Heart left ventricle (tissue), 16 donors: Measurements from ENCODE around the gene ABCA5. TPM values are rescaled to one million over a fixed set of nuclear protein-coding genes. Genes with fewer than 3 reads are reported as not detected.

Experiments
- ATAC-seq, 4 donors: fragments of 200-7000 bp; cut with Tn5 transposase; one replicate each; pipeline ENCODE4 v1.9.1; 2020 to 2022; ENCODE audit warnings: moderate library complexity in 4 of 4, mild to moderate bottlenecking in 3 of 4, moderate number of reproducible peaks in 1 of 4
- DNase-seq, 5 donors: peaks; one replicate each; pipeline ENCODE4 v3.0.0-alpha.2; 2020
- H3K27ac ChIP-seq, 12 donors: fragments of 200-600 bp; sonication (generic) in 4 of 12; one replicate each; pipeline versions ENCODE4 v1.5.0 to v1.8.0; 2016 to 2022; ENCODE audit warnings: mild to moderate bottlenecking in 2 of 12
- H3K27me3 ChIP-seq, 9 donors: fragments of 200-600 bp; sonication (generic) in 2 of 9; one replicate each; pipeline versions ENCODE4 v1.5.1 to v1.8.0; 2016 to 2022; ENCODE audit warnings: mild to moderate bottlenecking in 3 of 9
- H3K36me3 ChIP-seq, 9 donors: fragments of 200-600 bp; sonication (generic) in 2 of 9; one replicate each; pipeline versions ENCODE4 v1.5.0 to v1.8.0; 2018 to 2022; ENCODE audit warnings: mild to moderate bottlenecking in 2 of 9
- H3K4me1 ChIP-seq, 12 donors: fragments of 200-600 bp; sonication (generic) in 4 of 12; one replicate each; pipeline versions ENCODE4 v1.5.0 to v1.8.0; 2016 to 2022; ENCODE audit warnings: mild to moderate bottlenecking in 3 of 12
- H3K4me3 ChIP-seq, 12 donors: fragments of 200-600 bp; sonication (generic) in 4 of 12; one replicate each; pipeline versions ENCODE4 v1.5.0 to v1.8.0; 2017 to 2022; ENCODE audit warnings: mild to moderate bottlenecking in 9 of 12, moderate library complexity in 4 of 12
- H3K9me3 ChIP-seq, 12 donors: fragments of 200-600 bp; sonication (generic) in 4 of 12; one replicate each; pipeline versions ENCODE4 v1.5.0 to v1.8.0; 2016 to 2022; ENCODE audit warnings: mild to moderate bottlenecking in 1 of 12
- CTCF ChIP-seq, 12 donors: fragments of 200-600 bp; sonication (generic) in 4 of 12; IDR thresholded peaks; one replicate each; pipeline versions ENCODE4 v1.5.0 to v1.8.0; 2018 to 2022; ENCODE audit warnings: antibody characterized with exemption in 12 of 12, mild to moderate bottlenecking in 5 of 12
- POLR2A ChIP-seq, 2 donors: fragments of 450-650 bp; IDR thresholded peaks; one replicate each; pipeline ENCODE4 v1.6.1; 2017; ENCODE audit warnings: antibody characterized with exemption in 2 of 2, mild to moderate bottlenecking in 2 of 2, moderate library complexity in 2 of 2
- WGBS, 4 donors: extraction: QIAGEN DNeasy Blood & Tissue Kit in 2 of 4; methylation state at CpG; one replicate each; pipeline versions ENCODE4 v1.1.5 to v1.1.7; 2013 to 2018; 5-methylcytosine and 5-hydroxymethylcytosine counted together
- intact Hi-C, 10 donors: fragments of 100-400 bp; cut with DNase I; formaldehyde crosslinking; loops; one replicate each; pipeline versions ENCODE4 v1.11.1 to v1.14.2; 2022
- polyA plus RNA-seq, 2 donors: library from polyadenylated mRNA; stranded (reverse); fragments of 200-250 nt; gene quantifications; one replicate each; pipeline ENCODE4 v1.2.3, GENCODE V29; 2013
- total RNA-seq, 9 donors: library from RNA; depleted of rRNA in 2 of 9; stranded (reverse); fragments of >200 nt in 2 of 9; fragmentation: NEBNext Ultra II Directional in 3 of 9; extraction: Animal tissue kit (Norgen Biotek cat#: 25700) in 3 of 9; gene quantifications; one replicate each; pipeline versions ENCODE4 v1.1.0 to v1.2.4, GENCODE V29; 2016 to 2023
- donor health status: ischemic (EF 13 %, LVEDD 7.1; RV severe dilation, severe dysfunction).
- donor health status: healthy with polysubstance abuse.
- donor health status: DM: no; HTN: yes; CAD: no.
- donor health status: DM: no; HTN: no; CAD: no.
- donor health status: ischemic (EF 25% LVEDD 6.9; RV normal size, moderate dysfunction).
- donor health status: ischemic (EF 25% LVEDD 5.7; RV mildly dilated, moderate dysfunction).
- donor health status: healthy.
- donor health status: DM: yes; HTN: yes; CAD: no.
- donor health status: ischemic (EF 35%, LVEDD 5.7; RV mildly dilated, moderate dysfunction).
- donor health status: nonischemic (EF 11% LVEDD 7.7; RV severe dilation, severe dysfunction).
- donor health status: DM: yes; HTN: yes; CAD: no.
- donor health status: PGD.
- donor health status: ischemic (EF 29% LVEDD 5.4; RV normal size, mild dysfunction).
- donor health status: nonischemic (EF 23%, LVEDD 6.1; RV moderate dilation, normal function).

Gene ABCA5
- total and polyA plus RNA-seq, 11 donors, result 7.0 to 24.9 (median 17.9) TPM

- no peaks in the 10 kb centered on the region for H3K27me3 ChIP-seq
- DNase-seq, result no peak
- H3K36me3 ChIP-seq, result no peaks in the 10 kb centered on the region
- H3K4me1 ChIP-seq, result no peaks in the 10 kb centered on the region
- TF ChIP-seq POLR2A (IDR thresholded peaks at IDR 0.05), result no peak
- no peak for TF ChIP-seq CTCF (IDR thresholded peaks at IDR 0.05)
- H3K4me3 ChIP-seq, result no peak overlapping the region
- intact Hi-C loops, result loop anchor here in 5 of 10 donors (2.0 to 10.0 kb wide), 3 partner anchors 58 to 188 kb away; no protein-coding TSS in a partner anchor
- H3K27ac ChIP-seq, result no peak overlapping the region
- no peak for ATAC-seq
- peaks cover 0 to 8% (median 0%) of the 10 kb centered on the region in 12 donors for H3K9me3 ChIP-seq
Observed at GRCh38 chr17:69336580-69336979, 9.6 kb upstream of the ABCA5 start.

GRCh38 chr17:69335058-69335457, 8.1 kb upstream of the ABCA5 start:
- WGBS, 4 donors, result 14 to 24% (median 16%) methylated on average over 2 of the region's 2 CpGs
- TF ChIP-seq CTCF (IDR thresholded peaks at IDR 0.05) (peak; percentile 24 to 55 (median 44)), POLR2A (IDR thresholded peaks at IDR 0.05) (no peak)
- Histone ChIP-seq H3K4me1 (no peaks in the 10 kb centered on the region), H3K9me3 (peaks cover 0 to 8% (median 0%) of the 10 kb centered on the region in 12 donors), H3K27ac (no peak overlapping the region), H3K4me3 (no peak overlapping the region), H3K27me3 (no peaks in the 10 kb centered on the region), H3K36me3 (no peaks in the 10 kb centered on the region)
- intact Hi-C loops, result loop anchor here in 6 of 10 donors (1.0 to 10.0 kb wide), 4 partner anchors 60 to 188 kb away; no protein-coding TSS in a partner anchor
- ATAC-seq (peak in 1 of 4 donors; percentile 43), DNase-seq (no peak)

GRCh38 chr17:69333561-69333960, 6.6 kb upstream of the ABCA5 start:
- intact Hi-C loops, result loop anchor here in 4 of 10 donors (5.0 to 10.0 kb wide), 2 partner anchors 61 to 189 kb away; no protein-coding TSS in a partner anchor

GRCh38 chr17:69331756-69332155, 4.8 kb upstream of the ABCA5 start:
- no peak for TF ChIP-seq POLR2A (IDR thresholded peaks at IDR 0.05)
- TF ChIP-seq CTCF (IDR thresholded peaks at IDR 0.05), result no peak
- Histone ChIP-seq H3K4me1 (peaks cover 0 to 7% (median 2%) of the 10 kb centered on the region in 12 donors), H3K27me3 (no peaks in the 10 kb centered on the region), H3K9me3 (no peaks in the 10 kb centered on the region), H3K27ac (no peak overlapping the region), H3K36me3 (no peaks in the 10 kb centered on the region), H3K4me3 (no peak overlapping the region)
- ATAC-seq, result no peak
- intact Hi-C loops, result loop anchor here in 4 of 10 donors (5.0 to 10.0 kb wide), 2 partner anchors 63 to 191 kb away; no protein-coding TSS in a partner anchor
- no peak for DNase-seq
- 80 to 88% (median 87%) methylated on average over 2 of the region's 2 CpGs for WGBS, 4 donors

More at GRCh38 chr17:69333561-69333960, 6.6 kb upstream of the ABCA5 start:
- Histone ChIP-seq H3K27me3 (no peaks in the 10 kb centered on the region), H3K27ac (no peak overlapping the region), H3K36me3 (no peaks in the 10 kb centered on the region), H3K4me1 (no peaks in the 10 kb centered on the region), H3K9me3 (peaks cover 0 to 8% (median 0%) of the 10 kb centered on the region in 12 donors), H3K4me3 (no peak overlapping the region)
- ATAC-seq (no peak), DNase-seq (no peak)
- TF ChIP-seq POLR2A (IDR thresholded peaks at IDR 0.05), result no peak
- TF ChIP-seq CTCF (IDR thresholded peaks at IDR 0.05), result no peak
